Type B pancreatic cell (in vitro differentiated cells): ENCODE results near the gene BPIFB6. TPM values are rescaled to one million over a fixed set of nuclear protein-coding genes. Genes with fewer than 3 reads are reported as not detected.
"Not testable (repeated sequence)": the region's sequence is repeated elsewhere in the genome, so short reads cannot be mapped to it uniquely, and the experiment has no call there.

Experiments
- DNase-seq: peaks from one replicate; pipeline ENCODE4 v3.0.0; 2021; ENCODE audit warnings: mixed read lengths; ENCODE audit not compliant: unreplicated experiment; ENCODE audit errors: extremely low spot score
- H3K27ac Mint-ChIP-seq: 2 replicates; pipeline ENCODE4 v1.8.0; 2021; ENCODE audit warnings: mild to moderate bottlenecking, mixed read lengths
- H3K27me3 Mint-ChIP-seq: 2 replicates; pipeline ENCODE4 v1.8.0; 2021; ENCODE audit warnings: mixed read lengths
- H3K36me3 Mint-ChIP-seq: 2 replicates; pipeline ENCODE4 v1.8.0; 2021; ENCODE audit warnings: mixed read lengths
- H3K4me1 Mint-ChIP-seq: one replicate; pipeline ENCODE4 v1.8.0; 2021; ENCODE audit warnings: mixed read lengths; ENCODE audit not compliant: unreplicated experiment
- H3K4me3 Mint-ChIP-seq: 2 replicates; pipeline ENCODE4 v1.8.0; 2021; ENCODE audit warnings: mild to moderate bottlenecking, mixed read lengths
- H3K9me3 Mint-ChIP-seq: 2 replicates; pipeline ENCODE4 v1.8.0; 2021; ENCODE audit warnings: mixed read lengths
- CTCF ChIP-seq: fragments of 200-600 bp; sonication (generic); conservative IDR thresholded peaks from 2 replicates; pipeline ENCODE4 v1.5.0; 2021; ENCODE audit warnings: antibody characterized with exemption, mild to moderate bottlenecking
- total RNA-seq: library from RNA; stranded (reverse); gene quantifications from 2 replicates; pipeline ENCODE4 v1.2.1, GENCODE V29; 2021; ENCODE audit warnings: low replicate concordance

The BPIFB6 gene
- total RNA-seq, 1 donor from 2014 or later = not detected

- Mint-ChIP-seq H3K9me3 (peaks cover 15% of the 10 kb centered on the region), H3K4me3 (no peak overlapping the region), H3K36me3 (no peaks in the 10 kb centered on the region), H3K27ac (no peak overlapping the region), H3K27me3 (peaks cover 24% of the 10 kb centered on the region), H3K4me1 (no peaks in the 10 kb centered on the region)
- no peak for DNase-seq
- TF ChIP-seq CTCF = no peak
Measured at GRCh38 chr20:33042983-33043730, 11.7 kb downstream of the BPIFB6 start.

- Mint-ChIP-seq H3K36me3 (no peaks in the 10 kb centered on the region), H3K27ac (no peak overlapping the region), H3K4me1 (no peaks in the 10 kb centered on the region), H3K9me3 (peaks cover 15% of the 10 kb centered on the region), H3K4me3 (no peak overlapping the region), H3K27me3 (peaks cover 18% of the 10 kb centered on the region)
- DNase-seq = no peak
- no peak for TF ChIP-seq CTCF
Measured at GRCh38 chr20:33043731-33044181, 12.3 kb downstream of the BPIFB6 start.

- H3K36me3 Mint-ChIP-seq, H3K27ac Mint-ChIP-seq, H3K4me3 Mint-ChIP-seq, DNase-seq, H3K4me1 Mint-ChIP-seq, H3K27me3 Mint-ChIP-seq: not testable (repeated sequence)
- peaks cover 15% of the 10 kb centered on the region for H3K9me3 Mint-ChIP-seq
Measured at GRCh38 chr20:33045129-33045721, 13.8 kb downstream of the BPIFB6 start.

- Mint-ChIP-seq H3K27me3 (no peaks in the 10 kb centered on the region), H3K4me1 (no peaks in the 10 kb centered on the region), H3K4me3 (no peak overlapping the region), H3K36me3 (no peaks in the 10 kb centered on the region), H3K9me3 (peaks cover 15% of the 10 kb centered on the region), H3K27ac (no peak overlapping the region)
- DNase-seq = no peak
- no peak for TF ChIP-seq CTCF
Measured at GRCh38 chr20:33046412-33046811, 15.0 kb downstream of the BPIFB6 start.

- H3K27ac Mint-ChIP-seq = no peak overlapping the region
- no peak for DNase-seq
- peaks cover 4% of the 10 kb centered on the region for H3K9me3 Mint-ChIP-seq
- H3K36me3 Mint-ChIP-seq = no peaks in the 10 kb centered on the region
- no peaks in the 10 kb centered on the region for H3K4me1 Mint-ChIP-seq
- peaks cover 15% of the 10 kb centered on the region for H3K27me3 Mint-ChIP-seq
- TF ChIP-seq CTCF = no peak
- H3K4me3 Mint-ChIP-seq = no peak overlapping the region
Measured at GRCh38 chr20:33051333-33051732, 19.9 kb downstream of the BPIFB6 start.
